NCI-H1092 (cell line): Measurements from ENCODE around the gene CAMK1D.

Source experiments
- DNase-seq: peaks from one replicate; lab custom pipeline; 2025; lab: John Stamatoyannopoulos, UW

CAMK1D gene

DNA sequence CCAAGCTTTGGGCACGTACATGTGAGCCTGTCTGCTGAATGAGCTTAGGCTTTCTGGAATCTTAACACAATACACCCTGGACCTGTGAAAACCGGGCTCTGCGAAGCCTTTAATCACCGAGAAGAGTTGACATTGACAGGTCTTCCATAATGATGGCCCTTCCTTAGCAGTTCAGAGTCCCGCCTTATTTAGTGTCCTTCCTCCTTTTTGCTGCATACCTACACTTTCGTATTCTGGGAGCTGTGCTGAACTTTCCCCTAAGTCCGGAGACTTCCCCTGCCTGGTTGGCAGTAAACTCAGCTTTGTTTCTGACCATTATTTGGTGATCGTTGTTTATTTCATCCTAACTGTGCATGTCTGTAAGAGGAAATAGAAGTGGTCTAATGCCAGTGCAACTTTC lies 212.0 kb downstream of the CAMK1D start:
- no peak for DNase-seq

DNA sequence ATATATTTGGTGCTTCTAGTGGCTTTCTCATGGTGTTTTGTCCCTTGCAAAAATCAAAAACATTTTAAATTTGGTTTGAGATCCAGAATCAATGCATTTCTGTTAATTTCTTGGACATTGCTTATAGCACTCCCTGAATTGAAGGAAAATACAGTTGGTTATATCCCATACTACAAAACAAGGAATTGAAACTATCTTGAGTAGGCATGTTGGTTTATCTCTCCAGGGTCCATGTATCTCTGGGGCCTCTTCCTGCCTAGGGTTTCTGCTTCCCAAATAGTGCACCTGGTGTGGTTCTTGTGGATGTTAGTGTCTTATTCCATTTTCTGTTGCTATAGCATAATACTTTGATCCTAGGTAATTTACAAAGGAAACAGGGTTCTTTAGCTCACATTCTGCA lies 212.4 kb downstream of the CAMK1D start:
- DNase-seq: no peak

- DNase-seq: no peak
Measured at GRCh38 chr10:12563489-12563888, 214.1 kb downstream of the CAMK1D start.

GRCh38 chr10:12564173-12564572 lies 214.8 kb downstream of the CAMK1D start:
- no peak for DNase-seq

DNA sequence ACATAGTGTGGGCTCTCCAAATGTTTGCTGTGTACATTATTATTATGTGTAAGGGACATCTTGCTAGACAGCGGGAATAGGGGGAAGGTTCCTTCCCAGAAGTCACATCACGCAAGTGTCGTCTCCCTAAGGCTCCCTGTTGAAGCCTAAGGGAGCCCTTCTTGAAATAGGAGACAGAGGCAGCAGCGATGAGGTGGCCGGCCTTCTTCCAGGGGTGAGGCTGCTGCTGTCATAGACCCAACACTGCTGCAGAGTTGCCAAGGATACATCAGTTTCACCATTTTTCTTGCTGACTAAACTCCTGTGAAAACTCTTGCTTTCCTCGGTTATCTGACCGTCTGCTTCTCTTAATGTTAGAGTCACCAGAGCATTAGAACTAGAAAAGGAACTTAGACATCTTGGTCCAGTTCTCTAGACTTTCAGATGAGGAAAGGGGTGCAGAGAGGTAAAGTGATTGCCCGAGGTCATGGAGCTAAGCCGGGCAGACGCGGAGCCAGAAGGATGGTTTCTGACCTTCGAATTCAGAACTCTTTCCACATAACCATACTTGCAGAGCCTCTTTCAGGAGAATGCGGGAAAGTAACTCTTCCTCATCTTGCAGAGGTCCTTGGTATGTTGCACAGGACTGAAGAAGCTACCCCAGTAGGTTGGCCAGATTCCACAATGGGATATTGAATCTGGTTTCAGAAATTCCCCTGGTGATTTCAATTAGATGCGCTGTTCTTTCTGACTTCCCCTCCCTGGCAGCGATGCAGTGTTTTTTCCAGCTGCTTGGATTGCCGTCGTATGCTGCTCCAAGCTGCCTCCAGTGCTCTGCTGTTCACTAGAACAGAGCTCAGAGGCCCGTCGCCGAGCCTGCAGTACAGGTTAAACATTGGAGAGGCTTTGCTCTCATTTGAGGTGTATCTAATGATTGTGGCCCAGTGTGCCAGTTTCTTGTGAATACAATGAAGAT lies 217.1 kb downstream of the CAMK1D start:
- DNase-seq: no peak

DNA sequence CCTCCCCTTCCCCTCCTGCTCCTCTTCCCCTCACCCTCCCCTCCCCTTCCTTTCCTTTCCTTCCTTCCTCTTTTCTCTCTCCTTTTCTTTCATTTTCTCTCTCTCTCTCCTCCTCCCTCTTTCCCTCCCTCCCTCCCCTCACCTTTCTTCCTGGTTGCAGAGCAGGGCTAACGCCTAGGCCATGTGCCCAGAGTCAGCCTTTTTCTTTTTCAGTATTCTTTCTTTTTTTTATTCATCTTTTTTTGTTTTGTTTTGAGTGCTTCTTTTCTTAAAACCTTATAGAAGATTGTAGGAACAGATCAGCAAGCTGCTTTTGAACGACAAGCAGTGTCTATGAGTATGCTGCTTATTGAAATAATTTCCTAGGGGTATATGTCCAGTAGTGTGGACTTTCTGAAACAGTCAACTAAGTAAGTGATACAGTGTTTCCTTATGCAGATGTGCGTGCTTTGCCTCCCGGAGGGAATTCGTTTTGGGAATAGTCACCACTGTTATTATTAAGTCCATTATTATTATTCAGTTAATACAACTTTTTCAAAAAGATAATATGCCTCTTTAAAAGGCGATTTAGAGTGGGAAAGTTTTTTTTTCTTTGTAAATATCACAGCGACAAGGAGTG lies 219.2 kb downstream of the CAMK1D start:
- DNase-seq: no peak

GRCh38 chr10:12572281-12572680 lies 222.9 kb downstream of the CAMK1D start:
- DNase-seq: no peak

GRCh38 chr10:12577610-12578009 lies 228.3 kb downstream of the CAMK1D start:
- DNase-seq: no peak

GRCh38 chr10:12579954-12580858 lies 230.9 kb downstream of the CAMK1D start:
- no peak for DNase-seq

DNA sequence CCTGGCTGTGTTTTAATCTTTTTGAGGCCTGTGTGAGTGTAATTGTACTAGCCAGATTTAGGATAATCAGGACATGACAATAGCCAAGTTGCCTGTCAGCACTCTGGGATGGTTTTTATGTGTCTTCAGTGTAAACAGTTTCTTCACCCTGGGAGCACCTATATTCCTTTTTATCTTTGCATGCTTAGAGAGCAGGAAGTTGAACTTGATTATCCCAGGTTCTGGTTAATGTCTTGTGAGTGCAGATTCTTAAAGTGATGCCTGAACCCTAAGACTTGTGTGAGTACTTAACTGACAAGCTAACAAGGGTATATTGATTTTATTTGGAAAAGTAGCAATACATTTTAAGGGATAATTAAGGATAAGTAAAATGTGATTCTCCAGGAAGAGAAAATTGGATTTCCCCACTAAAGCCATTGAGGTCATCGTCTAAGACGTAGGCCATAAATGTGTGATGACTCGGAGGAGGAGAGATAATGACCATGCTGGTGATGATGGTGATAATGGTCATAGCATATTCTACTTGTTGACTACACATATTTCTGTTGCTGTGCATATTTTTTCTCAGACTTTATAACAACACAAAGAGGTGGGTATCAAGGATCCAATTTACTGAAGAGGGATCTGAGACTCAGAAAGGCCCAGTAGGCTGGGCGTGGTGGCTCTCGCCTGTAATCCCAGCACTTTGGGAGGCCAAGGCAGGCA lies 234.7 kb downstream of the CAMK1D start:
- DNase-seq: no peak

- no peak for DNase-seq
Measured at GRCh38 chr10:12586741-12587140, 237.4 kb downstream of the CAMK1D start.

- DNase-seq: peak; percentile 18
Measured at GRCh38 chr10:12587451-12587888, 238.1 kb downstream of the CAMK1D start.

DNA sequence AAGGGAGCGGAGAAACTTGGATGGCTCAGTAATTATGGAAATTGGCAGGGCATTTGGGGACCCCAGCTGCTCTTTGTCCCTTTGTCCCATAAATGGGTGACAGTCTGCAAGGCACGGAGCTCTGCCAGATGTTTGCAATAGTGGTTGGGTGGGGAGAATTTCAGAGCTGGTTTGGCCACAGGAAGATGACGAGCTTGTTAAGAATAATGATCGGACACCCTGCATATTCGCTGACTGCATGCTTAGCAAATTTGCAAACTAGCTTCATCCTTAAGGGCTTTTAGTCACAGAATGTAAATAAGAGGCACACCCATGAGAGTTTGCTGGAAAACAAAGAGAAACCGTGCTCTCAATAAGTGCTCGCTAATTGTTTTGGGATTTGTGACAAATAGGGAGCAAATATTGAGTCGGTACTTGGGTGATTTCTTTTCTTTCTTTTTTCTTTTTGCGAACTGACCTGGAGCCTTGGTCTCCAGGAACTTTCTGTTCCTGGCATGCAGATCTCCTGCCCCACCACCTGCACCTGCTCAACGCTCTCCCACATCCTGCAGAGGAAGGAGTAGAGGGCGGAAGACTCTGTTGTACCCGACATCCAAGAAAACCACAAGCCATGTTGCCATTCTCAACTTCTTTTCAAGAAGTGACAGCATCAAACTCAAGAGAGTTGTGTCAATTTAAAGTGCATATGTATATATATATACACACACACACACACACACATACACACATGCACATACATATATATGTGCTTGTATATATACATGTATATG lies 238.9 kb downstream of the CAMK1D start:
- DNase-seq: no peak

DNA sequence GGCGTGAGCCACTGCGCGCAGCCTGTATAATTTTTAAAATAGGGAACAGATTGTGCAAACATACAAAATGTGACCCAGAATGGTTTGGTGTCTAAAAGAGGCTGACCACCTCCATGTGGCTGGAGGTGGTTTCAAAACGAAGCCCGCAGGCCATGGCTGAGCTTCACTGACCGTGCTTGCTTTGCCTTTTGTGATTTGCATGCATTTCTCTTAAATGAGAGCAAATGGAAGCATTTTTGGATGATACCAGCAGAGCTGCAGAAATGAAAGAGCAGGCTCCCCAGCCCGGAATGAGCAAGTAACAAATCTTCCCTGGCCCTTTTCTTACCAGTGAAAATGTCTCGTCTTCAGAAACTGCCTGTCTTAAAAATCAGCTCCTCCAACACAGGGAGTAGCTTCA lies 239.9 kb downstream of the CAMK1D start:
- no peak for DNase-seq

DNA sequence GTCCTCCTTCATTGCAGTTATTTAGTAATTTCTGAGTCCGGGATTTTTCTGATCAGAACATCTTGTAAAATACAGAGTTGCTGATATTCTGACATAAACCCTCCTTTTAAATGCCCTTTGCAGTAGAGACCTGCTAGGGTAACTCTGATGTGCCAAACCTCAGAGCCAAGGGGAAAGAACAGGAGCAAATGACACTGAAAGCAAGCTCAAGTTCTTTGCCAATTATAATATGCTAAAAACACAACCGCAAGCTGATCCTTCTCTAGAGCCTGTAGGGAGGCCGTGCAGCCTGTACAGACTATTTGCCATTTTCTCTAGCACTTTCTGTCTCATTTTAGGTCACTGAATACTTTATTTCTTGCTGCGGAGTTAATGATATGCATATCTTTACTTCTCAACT lies 240.4 kb downstream of the CAMK1D start:
- no peak for DNase-seq

GRCh38 chr10:12590675-12591659 lies 241.6 kb downstream of the CAMK1D start:
- no peak for DNase-seq

DNA sequence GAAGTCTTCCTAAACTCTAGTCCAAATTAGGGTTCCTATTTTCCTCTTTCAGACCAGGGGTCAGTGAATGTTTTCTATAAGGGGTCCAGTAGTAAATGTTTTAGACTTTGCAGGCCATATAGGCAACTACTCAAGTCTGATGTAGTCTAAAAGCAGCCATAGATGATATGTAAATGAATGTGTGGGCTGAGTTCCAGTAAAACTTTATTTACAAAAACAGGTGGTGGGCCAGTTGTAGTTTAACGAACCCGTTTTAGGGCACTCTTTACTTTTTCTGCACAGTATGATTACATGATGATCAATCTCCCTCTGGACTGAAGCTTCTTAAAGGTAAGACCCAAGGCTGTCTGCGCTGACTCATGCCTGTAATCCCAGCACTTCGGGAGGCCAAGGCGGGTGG lies 243.6 kb downstream of the CAMK1D start:
- DNase-seq: no peak

GRCh38 chr10:12594448-12594944 lies 245.1 kb downstream of the CAMK1D start:
- no peak for DNase-seq

- no peak for DNase-seq
Measured at GRCh38 chr10:12595936-12596576, 246.7 kb downstream of the CAMK1D start.
